Measurements from ENCODE around the gene DOHH.

DNA sequence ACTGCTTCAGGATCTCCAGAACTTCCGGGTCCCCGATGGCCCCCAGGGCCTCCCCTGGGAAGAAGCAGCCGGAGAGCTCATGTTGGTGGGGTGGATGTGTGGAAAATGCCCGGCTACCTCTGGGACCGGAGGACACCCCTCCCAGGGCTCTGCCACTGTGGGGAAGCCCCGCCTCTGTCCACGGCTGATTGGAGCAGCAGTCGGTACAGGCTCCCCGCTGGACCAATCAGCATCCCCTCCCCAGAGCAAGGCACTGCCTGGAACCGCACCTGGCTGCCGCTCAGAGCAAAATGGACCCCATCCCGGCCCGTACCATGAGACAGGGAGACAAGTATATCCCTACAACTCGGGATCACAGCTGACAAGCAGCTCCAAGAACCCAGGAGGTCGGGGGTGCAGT lies 6.4 kb downstream of the DOHH start:
- TF ChIP-seq, protein P1, sequence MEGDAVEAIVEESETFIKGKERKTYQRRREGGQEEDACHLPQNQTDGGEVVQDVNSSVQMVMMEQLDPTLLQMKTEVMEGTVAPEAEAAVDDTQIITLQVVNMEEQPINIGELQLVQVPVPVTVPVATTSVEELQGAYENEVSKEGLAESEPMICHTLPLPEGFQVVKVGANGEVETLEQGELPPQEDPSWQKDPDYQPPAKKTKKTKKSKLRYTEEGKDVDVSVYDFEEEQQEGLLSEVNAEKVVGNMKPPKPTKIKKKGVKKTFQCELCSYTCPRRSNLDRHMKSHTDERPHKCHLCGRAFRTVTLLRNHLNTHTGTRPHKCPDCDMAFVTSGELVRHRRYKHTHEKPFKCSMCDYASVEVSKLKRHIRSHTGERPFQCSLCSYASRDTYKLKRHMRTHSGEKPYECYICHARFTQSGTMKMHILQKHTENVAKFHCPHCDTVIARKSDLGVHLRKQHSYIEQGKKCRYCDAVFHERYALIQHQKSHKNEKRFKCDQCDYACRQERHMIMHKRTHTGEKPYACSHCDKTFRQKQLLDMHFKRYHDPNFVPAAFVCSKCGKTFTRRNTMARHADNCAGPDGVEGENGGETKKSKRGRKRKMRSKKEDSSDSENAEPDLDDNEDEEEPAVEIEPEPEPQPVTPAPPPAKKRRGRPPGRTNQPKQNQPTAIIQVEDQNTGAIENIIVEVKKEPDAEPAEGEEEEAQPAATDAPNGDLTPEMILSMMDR (IDR thresholded peaks at IDR 0.05; ENCODE audit: low read depth, low read length), result no peak
- no peak for TF ChIP-seq MYC (IDR thresholded peaks at IDR 0.05; ENCODE audit: low read depth, low read length)
- no peak for TF ChIP-seq POLR2A (IDR thresholded peaks at IDR 0.05; ENCODE audit: extremely low read depth, insufficient read length)
